EL (cell line): Measurements from ENCODE around the gene ZFYVE27.

Experiments used
- DNase-seq: peaks from one replicate; pipeline ENCODE4 v3.0.0-alpha.2; 2016

The ZFYVE27 gene

DNA sequence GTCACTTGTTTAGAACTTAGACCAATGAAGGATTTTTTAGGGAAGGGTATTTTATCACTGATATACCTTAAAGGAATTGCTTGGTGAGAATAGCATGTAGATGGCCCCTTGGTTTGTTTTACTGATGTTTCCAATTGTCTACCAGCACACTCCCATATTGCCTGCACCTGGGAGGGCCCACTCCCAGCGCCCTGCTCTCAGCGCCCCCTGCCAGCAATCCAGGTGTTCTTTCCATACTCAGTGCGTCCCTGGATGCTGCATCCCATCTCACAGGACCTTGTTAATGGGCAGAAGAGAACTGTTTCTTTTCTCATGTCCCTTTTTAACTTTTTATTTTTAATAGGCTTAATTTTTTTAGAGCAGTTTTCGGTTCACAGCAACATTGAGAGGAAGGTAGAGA is 59.0 kb downstream of the ZFYVE27 start:
- DNase-seq: no peak

DNA sequence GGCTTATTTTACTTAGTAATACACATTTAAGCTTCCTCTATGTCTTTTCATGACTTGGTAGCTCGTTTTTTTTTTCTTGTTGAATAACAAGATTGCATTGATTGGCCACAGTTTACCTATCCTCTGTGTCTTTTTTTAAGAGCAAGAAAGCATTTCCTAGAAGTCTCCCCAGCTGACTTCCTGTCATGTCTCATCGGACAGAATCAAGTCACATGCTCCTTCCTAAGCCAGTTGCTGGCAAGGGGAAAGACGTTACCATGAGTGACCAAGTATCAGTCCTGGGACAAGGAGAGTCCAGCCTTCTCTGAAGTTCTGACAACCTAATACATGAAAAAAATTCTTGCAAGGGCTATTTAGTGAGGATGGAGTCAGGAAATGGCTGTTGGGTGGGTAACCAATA is 59.7 kb downstream of the ZFYVE27 start:
- DNase-seq: no peak

DNA sequence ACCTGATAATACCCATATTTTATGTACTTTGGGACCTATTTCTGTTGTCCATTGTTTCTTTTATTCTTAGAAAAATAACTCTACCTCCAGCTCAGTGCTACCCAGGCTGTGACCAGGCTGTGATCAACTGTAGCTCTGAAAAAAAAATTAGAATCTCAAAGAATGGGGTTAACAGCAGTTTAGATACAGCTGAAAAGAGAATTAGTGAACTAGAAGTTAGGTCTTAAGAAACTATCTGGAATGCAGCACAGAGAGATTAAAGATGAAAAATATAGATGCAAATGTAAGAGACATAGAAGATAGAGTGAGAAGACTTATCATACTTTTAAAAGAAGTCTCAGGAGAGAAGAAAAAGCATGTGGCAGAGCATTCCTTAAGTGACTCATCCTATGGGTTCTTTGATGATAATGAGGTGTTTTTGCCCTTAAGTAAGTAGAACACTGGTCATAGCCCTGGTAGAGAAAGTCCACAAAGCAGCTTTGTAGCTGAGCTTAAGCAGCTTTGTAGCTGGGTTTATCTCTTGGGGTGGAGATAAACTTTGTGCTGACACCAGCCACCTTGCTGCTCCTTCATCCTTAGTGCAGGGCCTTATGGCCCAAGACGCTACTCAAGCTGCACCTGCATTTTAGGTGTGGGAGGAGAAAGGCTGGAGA is 62.2 kb downstream of the ZFYVE27 start:
- no peak for DNase-seq

DNA sequence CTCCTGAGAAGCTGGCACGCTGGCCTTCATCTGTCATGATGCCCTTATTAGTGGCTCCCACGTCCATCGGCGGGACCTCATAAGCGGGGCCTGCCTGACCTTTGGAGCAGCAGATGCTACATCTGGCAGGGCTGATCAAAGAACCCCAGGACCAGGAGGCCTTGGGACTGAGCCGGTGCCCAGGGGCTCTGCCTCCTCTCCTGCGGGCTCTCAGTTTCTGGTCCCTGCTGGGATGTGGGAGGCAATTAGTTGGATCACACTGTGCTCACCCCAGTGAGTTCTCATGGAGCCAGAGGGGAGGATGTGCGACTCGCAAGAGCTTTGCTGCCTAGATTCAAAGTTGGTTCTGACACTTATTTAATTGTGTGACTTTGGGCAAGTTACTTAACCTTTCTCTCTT is 63.5 kb downstream of the ZFYVE27 start:
- DNase-seq: no peak

DNA sequence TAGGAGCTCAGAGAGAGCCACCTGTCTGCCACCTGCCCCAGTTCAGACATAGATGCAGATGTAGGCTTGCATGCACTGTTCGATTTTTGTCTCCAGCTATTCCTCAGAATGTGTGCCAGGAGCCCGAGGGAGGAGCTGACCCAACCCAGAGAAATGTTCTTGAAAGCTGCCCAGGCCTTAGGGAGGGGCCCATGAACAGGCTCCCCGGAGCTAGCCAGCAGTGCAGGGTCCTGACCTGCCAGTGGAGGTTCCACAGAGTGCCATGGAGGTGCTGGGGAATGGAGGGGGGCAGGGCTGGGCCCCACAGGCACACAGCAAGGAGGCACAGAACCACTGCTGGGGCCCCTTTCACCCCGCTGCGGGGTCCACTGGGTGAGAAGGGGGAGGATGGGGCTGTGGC is 64.5 kb downstream of the ZFYVE27 start:
- no peak for DNase-seq

DNA sequence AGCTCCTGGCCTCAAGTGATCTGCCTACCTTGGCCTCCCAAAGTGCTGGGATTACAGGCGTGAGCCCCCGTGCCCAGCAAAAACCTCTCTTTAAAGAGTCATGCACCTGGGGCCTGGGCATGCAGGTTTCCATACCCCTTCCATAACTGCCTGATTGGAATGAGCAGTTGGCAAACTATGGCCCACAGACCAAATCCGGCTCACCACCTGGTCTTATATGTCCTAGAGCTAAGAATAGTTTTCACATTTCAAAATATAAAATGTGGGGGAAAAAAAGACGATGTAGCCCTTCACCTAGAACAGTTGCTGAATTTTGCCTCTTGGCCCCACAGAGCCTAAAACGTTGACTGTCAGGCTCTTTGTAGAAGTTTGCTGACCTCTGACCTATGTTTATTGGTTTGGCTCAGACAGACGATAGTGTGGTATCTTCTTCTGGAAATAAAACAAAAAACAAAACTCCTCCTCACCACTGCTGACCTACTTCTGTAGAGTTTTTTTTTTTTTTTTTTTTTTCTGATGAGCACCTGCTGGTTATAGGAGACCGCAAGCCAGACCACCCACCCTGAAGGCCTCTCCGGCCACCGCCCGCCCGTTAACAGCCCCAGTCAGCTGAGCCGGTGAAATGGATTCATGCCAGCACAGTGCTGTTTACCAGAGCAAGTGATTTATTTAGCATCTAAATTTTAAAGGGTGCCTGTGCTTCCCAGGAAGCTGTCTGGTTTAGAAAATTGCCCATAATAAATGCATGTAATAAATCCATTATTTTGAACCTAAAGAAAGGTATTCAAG is 68.4 kb downstream of the ZFYVE27 start:
- DNase-seq: no peak

DNA sequence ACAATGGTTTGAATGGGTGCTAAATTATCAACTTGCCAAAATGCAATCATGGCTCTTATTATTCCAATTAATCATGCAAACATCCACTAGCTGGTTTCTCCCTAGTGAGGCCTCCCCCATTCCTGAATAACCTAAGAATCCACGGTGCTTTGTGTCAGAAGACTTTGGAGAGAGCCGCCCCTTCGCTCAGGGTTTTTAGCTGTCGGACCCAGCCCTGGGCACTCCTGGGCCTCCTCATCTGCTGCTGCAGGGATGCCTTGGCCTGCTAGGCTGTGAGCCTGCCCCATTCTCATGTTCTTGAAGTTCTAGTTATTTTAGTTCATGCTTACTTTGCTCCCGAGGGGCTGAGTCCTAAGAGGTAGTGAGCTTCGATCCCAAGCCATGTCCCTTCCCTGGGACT is 69.0 kb downstream of the ZFYVE27 start:
- no peak for DNase-seq

DNA sequence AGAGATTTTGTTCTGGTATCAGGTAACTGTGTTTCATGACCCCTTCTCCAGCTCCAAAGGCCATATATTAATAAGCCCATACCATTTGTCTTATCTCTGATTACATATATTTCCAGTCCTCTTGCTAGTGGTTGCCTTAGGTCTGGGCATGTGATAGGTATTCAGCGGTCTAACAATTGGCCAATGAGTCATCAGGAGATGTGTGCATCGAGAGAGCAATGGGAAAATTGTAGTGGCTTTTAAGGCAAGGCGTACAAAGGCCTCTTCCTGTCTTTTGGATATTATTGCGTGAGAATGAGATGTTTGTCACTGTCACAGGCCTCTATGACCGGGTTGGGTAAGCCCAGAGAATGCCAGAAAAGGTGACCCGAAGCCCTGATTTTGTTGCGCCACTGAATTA is 73.5 kb downstream of the ZFYVE27 start:
- peak; percentile 45 for DNase-seq
